ENCODE measurements around the gene ULBP1.
"Not testable (repeated sequence)": the region's sequence is repeated elsewhere in the genome, so short reads cannot be mapped to it uniquely, and the experiment has no call there.

ULBP1 gene

GRCh38 chr6:149939909-149940671 lies 23.7 kb upstream of the ULBP1 start:
- no peak overlapping the region for H3K4me3 ChIP-seq
- peak in 1 of 2 donors; percentile 41 for DNase-seq
- intact Hi-C loops (cut with DNase I; ENCODE audit: low total_unique reads) = loop anchor here (2.0 kb wide), 1 partner anchor 23 kb away; the partner anchor contains the start of gene ULBP1
- H3K27me3 ChIP-seq = peaks cover 19 to 77% of the 10 kb centered on the region in 2 donors
- H3K9me3 ChIP-seq = no peaks in the 10 kb centered on the region
- no peak overlapping the region for H3K27ac ChIP-seq
- TF ChIP-seq CTCF (IDR thresholded peaks at IDR 0.05) = no peak
- no peaks in the 10 kb centered on the region for H3K36me3 ChIP-seq
- H3K4me1 ChIP-seq = peaks cover 0 to 27% (median 25%) of the 10 kb centered on the region in 4 donors

DNA sequence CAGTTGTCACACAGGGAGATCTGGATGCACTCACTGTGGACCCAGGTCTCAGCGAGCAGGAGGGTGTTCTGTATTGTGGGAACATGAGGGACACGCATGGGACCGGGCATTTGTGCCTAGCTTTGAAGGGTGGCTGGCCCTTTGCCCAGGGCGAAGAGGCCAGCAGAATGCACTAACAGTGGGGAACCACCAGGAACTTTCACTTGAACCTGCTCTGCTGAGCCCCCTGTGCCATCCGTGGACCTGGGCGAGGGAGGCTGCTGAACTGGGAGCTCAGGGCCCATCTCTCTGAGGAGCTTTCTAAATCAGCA lies 23.1 kb upstream of the ULBP1 start:
- Histone ChIP-seq H3K27me3 (peaks cover 19 to 72% of the 10 kb centered on the region in 2 donors), H3K4me1 (peaks cover 0 to 27% (median 25%) of the 10 kb centered on the region in 4 donors), H3K36me3 (no peaks in the 10 kb centered on the region), H3K27ac (no peak overlapping the region), H3K4me3 (no peak overlapping the region), H3K9me3 (no peaks in the 10 kb centered on the region)
- no peak for TF ChIP-seq CTCF (IDR thresholded peaks at IDR 0.05)
- peak in 1 of 2 donors; percentile 57 for DNase-seq
- intact Hi-C loops (cut with DNase I; ENCODE audit: low total_unique reads) = no loop called here

DNA sequence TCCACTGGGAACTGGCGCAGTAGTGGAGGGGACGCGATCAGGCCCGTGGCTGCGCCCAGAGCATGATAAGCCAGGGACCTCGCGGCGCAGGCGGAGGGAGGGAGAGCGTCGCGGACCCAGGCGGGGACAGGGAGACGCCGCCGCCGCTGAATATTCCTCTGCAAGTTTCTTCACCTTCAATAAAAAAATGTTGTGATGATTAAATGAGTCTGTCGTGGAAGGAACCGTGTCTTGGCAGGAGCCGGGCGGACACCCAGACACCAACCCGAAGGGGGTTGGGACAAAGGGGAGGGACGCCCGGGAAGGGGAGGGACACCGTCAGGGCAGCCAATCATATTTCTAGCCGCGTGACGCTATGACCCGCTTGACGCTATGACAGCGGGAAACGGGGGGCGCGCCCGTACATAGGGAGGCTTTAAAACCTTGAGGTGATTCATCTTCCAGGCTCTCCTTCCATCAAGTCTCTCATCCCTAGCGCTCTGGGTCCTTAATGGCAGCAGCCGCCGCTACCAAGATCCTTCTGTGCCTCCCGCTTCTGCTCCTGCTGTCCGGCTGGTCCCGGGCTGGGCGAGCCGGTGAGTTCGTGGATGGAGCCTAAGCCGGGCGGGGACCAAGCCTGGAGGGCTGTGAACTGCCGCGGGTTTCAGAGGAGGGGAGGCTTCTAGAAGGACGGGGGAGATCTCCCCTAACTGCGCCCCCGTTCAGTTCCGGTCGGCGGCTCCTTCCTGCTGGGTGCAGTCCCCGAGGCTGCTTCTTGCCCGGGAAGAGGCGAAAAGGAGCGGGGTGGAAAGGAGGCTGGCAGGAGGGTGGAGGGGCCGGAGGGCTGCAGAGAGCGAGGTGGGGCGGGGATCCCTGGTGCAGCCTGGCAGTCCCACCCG lies 21.9 kb upstream of the ULBP1 start, which contains the start of gene ULBP2:
Gene ULBP2, plus strand, starts transcription at position 432 of the 878 bp plus-strand sequence. Its CDS starts 59 bp downstream, at position 491.
- Histone ChIP-seq H3K9me3 (no peaks in the 10 kb centered on the region), H3K4me3 (peak within 1 kb of the TSS; percentile 43 to 61), H3K4me1 (peaks cover 0 to 27% (median 25%) of the 10 kb centered on the region in 4 donors), H3K27me3 (peaks cover 16 to 60% of the 10 kb centered on the region in 2 donors), H3K27ac (no peak within 1 kb of the TSS), H3K36me3 (no peaks in the 10 kb centered on the region)
- DNase-seq = peak; percentile 74 to 86
- TF ChIP-seq CTCF (IDR thresholded peaks at IDR 0.05) = no peak
- intact Hi-C loops (cut with DNase I; ENCODE audit: low total_unique reads) = no loop called here

DNA sequence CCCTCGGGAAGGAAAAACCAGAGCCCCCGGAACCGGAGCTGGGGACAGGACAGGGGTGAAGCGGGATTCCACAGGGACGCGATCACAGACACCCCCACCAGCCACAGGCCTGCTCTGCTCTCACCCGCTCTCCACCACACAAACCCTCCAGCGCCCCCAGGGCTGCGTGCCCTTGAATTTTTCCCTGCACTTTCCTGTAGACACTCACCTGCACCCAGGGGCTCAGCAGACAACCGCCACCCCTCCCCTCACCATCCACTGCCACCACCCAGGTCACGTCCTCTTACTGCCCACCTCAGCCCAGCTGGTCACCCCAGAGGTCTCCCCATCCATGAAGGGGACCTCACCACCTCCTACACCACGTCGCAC lies 21.3 kb upstream of the ULBP1 start:
- H3K4me3 ChIP-seq = peak overlapping the region; percentile 43 to 61
- H3K36me3 ChIP-seq = no peaks in the 10 kb centered on the region
- TF ChIP-seq CTCF (IDR thresholded peaks at IDR 0.05) = no peak
- H3K9me3 ChIP-seq = no peaks in the 10 kb centered on the region
- DNase-seq = no peak
- intact Hi-C loops (cut with DNase I; ENCODE audit: low total_unique reads) = no loop called here
- peaks cover 16 to 54% of the 10 kb centered on the region in 2 donors for H3K27me3 ChIP-seq
- H3K27ac ChIP-seq = no peak overlapping the region
- peaks cover 0 to 27% (median 25%) of the 10 kb centered on the region in 4 donors for H3K4me1 ChIP-seq

- peaks cover 15 to 52% of the 10 kb centered on the region in 2 donors for H3K27me3 ChIP-seq
- intact Hi-C loops (cut with DNase I; ENCODE audit: low total_unique reads); H3K4me3 ChIP-seq; H3K36me3 ChIP-seq; H3K27ac ChIP-seq; H3K9me3 ChIP-seq; DNase-seq: not testable (repeated sequence)
- peaks cover 0 to 25% (median 22%) of the 10 kb centered on the region in 4 donors for H3K4me1 ChIP-seq
These were observed 20.4 kb upstream of the ULBP1 start for GRCh38 chr6:149943321-149943720.

GRCh38 chr6:149945276-149945675 lies 18.5 kb upstream of the ULBP1 start:
- Histone ChIP-seq H3K4me1 (peaks cover 0 to 17% (median 15%) of the 10 kb centered on the region in 4 donors), H3K27me3 (peaks cover 0 to 47% of the 10 kb centered on the region in 2 donors)
- H3K9me3 ChIP-seq; intact Hi-C loops (cut with DNase I; ENCODE audit: low total_unique reads); H3K27ac ChIP-seq; H3K4me3 ChIP-seq; H3K36me3 ChIP-seq; DNase-seq: not testable (repeated sequence)

- H3K27me3 ChIP-seq = peaks cover 0 to 47% of the 10 kb centered on the region in 2 donors
- DNase-seq; intact Hi-C loops (cut with DNase I; ENCODE audit: low total_unique reads); H3K4me3 ChIP-seq; H3K27ac ChIP-seq; H3K4me1 ChIP-seq; H3K36me3 ChIP-seq; H3K9me3 ChIP-seq: not testable (repeated sequence)
These were observed 17.1 kb upstream of the ULBP1 start for GRCh38 chr6:149946631-149947030.

DNA sequence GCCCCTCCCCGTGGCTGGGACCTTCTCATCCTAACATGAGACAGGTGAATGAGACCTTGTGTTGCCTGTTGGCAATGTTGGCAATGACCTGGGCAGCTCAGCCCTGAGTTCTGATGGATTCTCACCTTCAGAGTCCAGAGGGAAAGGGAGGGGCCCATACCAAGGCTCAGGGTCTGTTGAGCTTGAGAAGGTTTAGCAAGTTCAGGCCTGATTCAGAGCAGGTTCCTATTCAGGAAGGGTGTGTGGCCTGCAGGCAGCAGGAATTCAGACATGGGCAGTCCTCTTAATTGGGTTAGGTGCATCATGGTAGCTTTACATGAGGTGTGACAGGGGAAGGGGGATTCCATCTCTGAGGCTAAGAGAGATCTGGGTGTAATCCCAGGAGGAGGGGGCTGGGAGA lies 16.2 kb upstream of the ULBP1 start:
- DNase-seq; H3K36me3 ChIP-seq; H3K9me3 ChIP-seq; H3K4me1 ChIP-seq; intact Hi-C loops (cut with DNase I; ENCODE audit: low total_unique reads); H3K4me3 ChIP-seq; H3K27ac ChIP-seq: not testable (repeated sequence)
- H3K27me3 ChIP-seq = peaks cover 0 to 47% of the 10 kb centered on the region in 2 donors

All from tibial artery (tissue), 4 donors.